Type B pancreatic cell (in vitro differentiated cells): Measurements from ENCODE around the gene PLK5. TPM values are rescaled to one million over a fixed set of nuclear protein-coding genes. Genes with fewer than 3 reads are reported as not detected.
A peak's percentile ranks its signal among the peaks of the same experiment; 100 is the strongest.

Source experiments
- DNase-seq: peaks from one replicate; pipeline ENCODE4 v3.0.0; 2021; ENCODE audit warnings: mixed read lengths; ENCODE audit not compliant: unreplicated experiment; ENCODE audit errors: extremely low spot score
- H3K27ac Mint-ChIP-seq: 2 replicates; pipeline ENCODE4 v1.8.0; 2021; ENCODE audit warnings: mild to moderate bottlenecking, mixed read lengths
- H3K27me3 Mint-ChIP-seq: 2 replicates; pipeline ENCODE4 v1.8.0; 2021; ENCODE audit warnings: mixed read lengths
- H3K36me3 Mint-ChIP-seq: 2 replicates; pipeline ENCODE4 v1.8.0; 2021; ENCODE audit warnings: mixed read lengths
- H3K4me1 Mint-ChIP-seq: one replicate; pipeline ENCODE4 v1.8.0; 2021; ENCODE audit warnings: mixed read lengths; ENCODE audit not compliant: unreplicated experiment
- H3K4me3 Mint-ChIP-seq: 2 replicates; pipeline ENCODE4 v1.8.0; 2021; ENCODE audit warnings: mild to moderate bottlenecking, mixed read lengths
- H3K9me3 Mint-ChIP-seq: 2 replicates; pipeline ENCODE4 v1.8.0; 2021; ENCODE audit warnings: mixed read lengths
- CTCF ChIP-seq: fragments of 200-600 bp; sonication (generic); conservative IDR thresholded peaks from 2 replicates; pipeline ENCODE4 v1.5.0; 2021; ENCODE audit warnings: antibody characterized with exemption, mild to moderate bottlenecking
- total RNA-seq: library from RNA; stranded (reverse); gene quantifications from 2 replicates; pipeline ENCODE4 v1.2.1, GENCODE V29; 2021; ENCODE audit warnings: low replicate concordance

The PLK5 gene
- total RNA-seq, 1 donor from 2014 or later = 0.24 TPM

- peaks cover 7% of the 10 kb centered on the region for H3K27me3 Mint-ChIP-seq
- no peak for DNase-seq
- no peaks in the 10 kb centered on the region for H3K9me3 Mint-ChIP-seq
- no peaks in the 10 kb centered on the region for H3K36me3 Mint-ChIP-seq
- H3K27ac Mint-ChIP-seq = no peak overlapping the region
- H3K4me1 Mint-ChIP-seq = peaks cover 4% of the 10 kb centered on the region
- no peak for TF ChIP-seq CTCF
- no peak overlapping the region for H3K4me3 Mint-ChIP-seq
Measured at GRCh38 chr19:1486720-1487575, 36.9 kb upstream of the PLK5 start.

GRCh38 chr19:1487576-1488281 is 36.1 kb upstream of the PLK5 start:
- DNase-seq = peak; percentile 69
- no peaks in the 10 kb centered on the region for H3K9me3 Mint-ChIP-seq
- H3K27me3 Mint-ChIP-seq = peaks cover 13% of the 10 kb centered on the region
- H3K36me3 Mint-ChIP-seq = no peaks in the 10 kb centered on the region
- TF ChIP-seq CTCF = no peak
- H3K4me3 Mint-ChIP-seq = no peak overlapping the region
- peaks cover 4% of the 10 kb centered on the region for H3K4me1 Mint-ChIP-seq
- H3K27ac Mint-ChIP-seq = no peak overlapping the region

- peaks cover 17% of the 10 kb centered on the region for H3K27me3 Mint-ChIP-seq
- TF ChIP-seq CTCF = no peak
- no peaks in the 10 kb centered on the region for H3K36me3 Mint-ChIP-seq
- no peak overlapping the region for H3K4me3 Mint-ChIP-seq
- DNase-seq = no peak
- no peak overlapping the region for H3K27ac Mint-ChIP-seq
- no peaks in the 10 kb centered on the region for H3K9me3 Mint-ChIP-seq
- H3K4me1 Mint-ChIP-seq = peaks cover 4% of the 10 kb centered on the region
Measured at GRCh38 chr19:1488282-1488601, 35.6 kb upstream of the PLK5 start.

DNA sequence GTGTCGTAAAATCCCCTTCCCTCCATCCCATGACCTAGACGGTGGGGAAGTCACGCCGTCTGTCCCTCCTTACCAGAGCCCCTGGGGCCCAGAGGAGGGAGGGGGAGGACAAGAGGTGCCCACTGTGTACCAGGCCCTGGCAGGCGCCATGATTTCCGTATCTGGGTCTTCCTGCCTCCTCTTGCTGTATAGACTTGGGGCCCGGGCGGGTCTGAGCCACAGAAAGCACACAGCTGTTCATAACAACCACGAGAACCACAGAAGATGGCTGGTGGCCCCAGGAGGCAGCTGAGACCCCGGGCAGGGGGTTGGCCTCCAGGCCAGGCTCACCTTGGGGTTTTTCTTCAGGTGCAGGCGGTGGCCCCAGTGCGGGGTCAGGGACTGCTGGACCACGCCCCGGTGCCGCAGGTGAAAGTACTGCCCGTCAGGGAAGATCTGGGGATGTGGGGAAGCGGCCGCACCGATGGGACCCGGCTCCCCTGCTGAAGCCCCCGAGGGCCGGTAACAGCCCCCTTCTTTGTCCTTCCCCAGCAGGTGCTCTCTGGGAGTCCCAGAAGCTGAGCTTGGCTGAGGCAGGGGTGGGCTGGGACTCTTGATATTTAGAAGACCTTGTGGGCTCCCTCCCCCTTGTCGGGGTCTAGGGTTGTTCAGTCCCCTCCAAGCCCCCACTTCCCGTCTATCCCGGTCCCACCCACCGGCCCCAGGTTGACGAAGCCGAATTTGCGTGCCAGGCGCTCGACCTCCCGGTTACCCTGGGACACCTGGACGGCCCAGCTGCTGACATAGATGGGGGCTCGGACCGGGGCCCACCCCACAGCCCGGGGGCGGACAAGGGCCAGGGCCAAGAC is 34.2 kb upstream of the PLK5 start:
- peaks cover 4% of the 10 kb centered on the region for H3K4me1 Mint-ChIP-seq
- no peak overlapping the region for H3K27ac Mint-ChIP-seq
- no peak for TF ChIP-seq CTCF
- peaks cover 17% of the 10 kb centered on the region for H3K27me3 Mint-ChIP-seq
- peak overlapping the region; percentile 96 for H3K4me3 Mint-ChIP-seq
- peak; percentile 69 for DNase-seq
- H3K36me3 Mint-ChIP-seq = no peaks in the 10 kb centered on the region
- H3K9me3 Mint-ChIP-seq = no peaks in the 10 kb centered on the region

DNA sequence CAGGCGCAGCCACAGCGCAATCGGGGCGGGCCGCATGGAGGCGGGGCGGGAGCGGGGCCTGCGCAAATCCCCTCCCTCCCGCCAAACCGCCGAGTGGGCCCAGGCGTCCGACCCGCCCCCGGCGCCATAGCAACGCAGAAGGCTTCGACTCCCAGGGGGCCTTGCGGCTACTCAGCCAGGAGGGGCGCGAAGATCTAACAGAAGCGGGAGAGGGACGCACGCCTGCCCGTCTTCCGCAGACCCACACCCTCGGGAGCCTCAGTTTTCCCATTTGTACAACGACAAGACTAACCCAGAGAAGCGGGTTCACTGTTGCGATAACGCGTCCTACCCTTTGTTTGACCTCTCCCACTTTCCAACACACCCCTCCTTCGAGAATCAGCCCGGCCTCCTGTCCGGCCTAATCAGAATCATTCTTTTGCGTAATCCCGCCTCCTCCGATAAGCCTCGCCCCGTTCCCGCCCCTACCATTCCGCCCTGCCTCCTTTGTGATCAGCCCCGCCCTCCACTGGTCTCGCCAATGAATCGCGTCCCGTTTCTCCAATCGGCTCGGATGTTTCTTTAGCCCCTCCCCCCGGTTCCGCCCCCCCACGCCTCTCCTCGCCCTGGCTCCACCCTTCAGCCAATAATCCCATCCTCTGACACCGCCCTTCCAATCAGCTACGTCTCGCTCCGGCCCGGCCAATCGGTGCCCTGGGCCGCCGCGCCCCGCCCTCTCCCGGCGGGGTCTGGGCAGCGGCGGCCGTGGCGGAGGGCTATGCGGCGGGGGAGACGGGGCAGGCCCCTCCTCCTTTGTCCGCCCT is 33.4 kb upstream of the PLK5 start, which contains the start of gene PCSK4:
PCSK4 (minus strand) TSS at position 40 of the 803 bp plus-strand sequence; CDS start at position 36, 4 bp downstream.
- H3K27ac Mint-ChIP-seq = peak within 1 kb of the TSS; percentile 97
- peaks cover 4% of the 10 kb centered on the region for H3K4me1 Mint-ChIP-seq

More for the DNA sequence above, 33.4 kb upstream of the PLK5 start, which contains the start of gene PCSK4:
- Mint-ChIP-seq H3K9me3 (no peaks in the 10 kb centered on the region), H3K4me3 (peak within 1 kb of the TSS; percentile 96), H3K36me3 (no peaks in the 10 kb centered on the region), H3K27me3 (peaks cover 17% of the 10 kb centered on the region)
- TF ChIP-seq CTCF = no peak
- peak; percentile 98 for DNase-seq
